ENCODE results near the gene CSNK1A1. TPM values are rescaled to one million over a fixed set of nuclear protein-coding genes. Genes with fewer than 3 reads are reported as not detected.

CSNK1A1 gene
- polyA plus RNA-seq, 3 donors, result 75.7 to 131 (median 103) TPM

DNA sequence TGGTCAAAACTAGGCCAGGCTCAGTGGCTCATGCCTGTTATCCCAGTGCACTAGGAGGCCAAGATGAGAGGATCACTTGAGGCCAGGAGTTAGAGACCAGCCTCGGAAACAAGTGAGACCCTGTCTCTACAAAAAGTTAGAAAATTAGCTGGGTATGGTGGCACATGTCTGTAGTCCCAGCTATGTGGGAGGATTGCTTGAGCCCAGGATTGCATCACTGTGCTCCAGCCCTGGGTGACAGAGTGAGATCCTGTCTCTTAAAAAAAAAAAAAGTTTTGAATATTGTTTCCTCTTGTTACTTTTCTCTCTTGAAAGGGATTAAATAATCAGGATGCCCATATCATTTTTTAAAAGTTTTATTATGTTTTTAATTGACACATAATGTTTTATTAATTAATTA, 37.7 kb upstream of the CSNK1A1 start:
- Histone ChIP-seq H3K9ac (ENCODE audit: insufficient read depth, low read length, poor library complexity, severe bottlenecking) (no peak overlapping the region), H3K9me3 (replicated peaks in 1 of 2; ENCODE audit: control insufficient read depth in 1 of 2, insufficient read depth in 1 of 2, low read length in 2 of 2) (no peaks in the 10 kb centered on the region), H3K4me3 (replicated peaks in 1 of 3; ENCODE audit: low read depth in 2 of 3, low read length in 3 of 3) (no peak overlapping the region), H3K36me3 (replicated peaks in 1 of 2; ENCODE audit: control insufficient read depth in 1 of 2, insufficient read depth in 2 of 2, low read length in 2 of 2) (no peaks in the 10 kb centered on the region), H3K4me2 (replicated peaks; ENCODE audit: extremely low read depth, low read length, poor library complexity, severe bottlenecking) (no peak overlapping the region), H3K4me1 (ENCODE audit: control insufficient read depth in 1 of 2, insufficient read depth in 2 of 2, low read length in 2 of 2) (no peaks in the 10 kb centered on the region), H4K20me1 (ENCODE audit: insufficient read depth, low read length) (no peaks in the 10 kb centered on the region), H2AFZ (ENCODE audit: insufficient read depth, low read depth, low read length, poor library complexity, severe bottlenecking) (no peak overlapping the region), H3K27me3 (ENCODE audit: control insufficient read depth in 2 of 2, insufficient read depth in 2 of 2, low read length in 2 of 2) (no peaks in the 10 kb centered on the region), H3K27ac (ENCODE audit: low read depth in 1 of 2, low read length in 2 of 2) (no peak overlapping the region), H3K79me2 (ENCODE audit: insufficient read depth, low read length) (no peaks in the 10 kb centered on the region)
- H3K4me1 Mint-ChIP-seq, result no peaks in the 10 kb centered on the region
- intact Hi-C loops (cut with micrococcal nuclease), result no loop called here
- H3K4me3 Mint-ChIP-seq, result no peak overlapping the region
- no peaks in the 10 kb centered on the region for H3K9me3 Mint-ChIP-seq
- no peaks in the 10 kb centered on the region for H3K36me3 Mint-ChIP-seq
- DNase-seq, result no peak
- no peak overlapping the region for H3K27ac Mint-ChIP-seq
- H3K27me3 Mint-ChIP-seq (ENCODE audit: low read depth in 3 of 3), result peaks cover 0 to 2% (median 1%) of the 10 kb centered on the region in 3 donors
- TF ChIP-seq, protein P1, sequence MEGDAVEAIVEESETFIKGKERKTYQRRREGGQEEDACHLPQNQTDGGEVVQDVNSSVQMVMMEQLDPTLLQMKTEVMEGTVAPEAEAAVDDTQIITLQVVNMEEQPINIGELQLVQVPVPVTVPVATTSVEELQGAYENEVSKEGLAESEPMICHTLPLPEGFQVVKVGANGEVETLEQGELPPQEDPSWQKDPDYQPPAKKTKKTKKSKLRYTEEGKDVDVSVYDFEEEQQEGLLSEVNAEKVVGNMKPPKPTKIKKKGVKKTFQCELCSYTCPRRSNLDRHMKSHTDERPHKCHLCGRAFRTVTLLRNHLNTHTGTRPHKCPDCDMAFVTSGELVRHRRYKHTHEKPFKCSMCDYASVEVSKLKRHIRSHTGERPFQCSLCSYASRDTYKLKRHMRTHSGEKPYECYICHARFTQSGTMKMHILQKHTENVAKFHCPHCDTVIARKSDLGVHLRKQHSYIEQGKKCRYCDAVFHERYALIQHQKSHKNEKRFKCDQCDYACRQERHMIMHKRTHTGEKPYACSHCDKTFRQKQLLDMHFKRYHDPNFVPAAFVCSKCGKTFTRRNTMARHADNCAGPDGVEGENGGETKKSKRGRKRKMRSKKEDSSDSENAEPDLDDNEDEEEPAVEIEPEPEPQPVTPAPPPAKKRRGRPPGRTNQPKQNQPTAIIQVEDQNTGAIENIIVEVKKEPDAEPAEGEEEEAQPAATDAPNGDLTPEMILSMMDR (IDR thresholded peaks at IDR 0.05), result no peak
- no CpG with 5 or more reads among the region's 1 CpG for WGBS (ENCODE audit: insufficient coverage)

DNA sequence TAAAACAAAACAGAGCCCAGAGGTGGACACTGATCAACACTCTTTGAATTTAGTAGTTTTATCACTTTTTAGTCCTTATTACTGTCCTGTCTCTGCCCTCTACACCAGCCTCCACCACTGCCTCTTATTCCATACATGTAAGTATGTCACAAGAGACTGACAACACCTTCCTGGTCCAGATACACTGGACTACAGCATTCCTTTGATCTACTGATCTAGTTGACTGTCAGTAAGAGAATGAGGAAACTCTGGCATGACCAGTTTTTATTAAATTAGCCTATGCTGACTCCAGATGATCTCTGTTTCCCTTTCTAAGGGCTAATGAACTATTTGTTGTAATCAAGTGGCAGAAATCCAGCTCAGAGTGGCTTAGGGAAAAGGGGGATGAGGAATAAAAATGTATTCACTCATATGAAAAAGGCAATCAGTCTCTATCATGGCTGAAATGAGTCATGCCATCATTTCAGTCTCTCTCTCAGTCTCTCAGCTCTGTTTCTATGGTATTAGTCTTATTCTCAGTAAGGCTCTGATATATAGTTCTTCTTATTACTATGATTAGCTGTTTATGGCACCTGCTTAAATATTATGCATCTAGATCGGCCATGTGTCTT, 35.6 kb upstream of the CSNK1A1 start:
- no CpG with 5 or more reads among the region's 1 CpG for WGBS (ENCODE audit: insufficient coverage)
- H3K27ac Mint-ChIP-seq, result no peak overlapping the region
- no peak overlapping the region for H2AFZ ChIP-seq (ENCODE audit: insufficient read depth, low read depth, low read length, poor library complexity, severe bottlenecking)

More for the DNA sequence above, 35.6 kb upstream of the CSNK1A1 start:
- Histone ChIP-seq H3K4me1 (ENCODE audit: control insufficient read depth in 1 of 2, insufficient read depth in 2 of 2, low read length in 2 of 2) (no peaks in the 10 kb centered on the region), H3K27ac (ENCODE audit: low read depth in 1 of 2, low read length in 2 of 2) (no peak overlapping the region), H3K4me2 (replicated peaks; ENCODE audit: extremely low read depth, low read length, poor library complexity, severe bottlenecking) (no peak overlapping the region), H3K9me3 (replicated peaks in 1 of 2; ENCODE audit: control insufficient read depth in 1 of 2, insufficient read depth in 1 of 2, low read length in 2 of 2) (no peaks in the 10 kb centered on the region), H4K20me1 (ENCODE audit: insufficient read depth, low read length) (no peaks in the 10 kb centered on the region), H3K36me3 (replicated peaks in 1 of 2; ENCODE audit: control insufficient read depth in 1 of 2, insufficient read depth in 2 of 2, low read length in 2 of 2) (no peaks in the 10 kb centered on the region), H3K9ac (ENCODE audit: insufficient read depth, low read length, poor library complexity, severe bottlenecking) (no peak overlapping the region), H3K79me2 (ENCODE audit: insufficient read depth, low read length) (no peaks in the 10 kb centered on the region), H3K27me3 (ENCODE audit: control insufficient read depth in 2 of 2, insufficient read depth in 2 of 2, low read length in 2 of 2) (peaks cover 4 to 5% of the 10 kb centered on the region in 2 donors), H3K4me3 (replicated peaks in 1 of 3; ENCODE audit: low read depth in 2 of 3, low read length in 3 of 3) (no peak overlapping the region)
- peaks cover 4 to 7% (median 6%) of the 10 kb centered on the region in 3 donors for H3K27me3 Mint-ChIP-seq (ENCODE audit: low read depth in 3 of 3)
- no peaks in the 10 kb centered on the region for H3K9me3 Mint-ChIP-seq
- H3K4me1 Mint-ChIP-seq, result no peaks in the 10 kb centered on the region
- TF ChIP-seq, protein P1 (IDR thresholded peaks at IDR 0.05), result no peak
- H3K4me3 Mint-ChIP-seq, result no peak overlapping the region
- intact Hi-C loops (cut with micrococcal nuclease), result no loop called here
- DNase-seq, result no peak
- H3K36me3 Mint-ChIP-seq, result no peaks in the 10 kb centered on the region
